Stimulated activated CD8-positive, alpha-beta memory T cell treated with anti-CD3 and anti-CD28 coated beads, Interleukin-15, amount 100 ng/mL, for 48 hours (primary cell): Measurements from ENCODE around the gene QRICH1.
A peak's percentile ranks its signal among the peaks of the same experiment; 100 is the strongest.
"Not testable (repeated sequence)": the region's sequence is repeated elsewhere in the genome, so short reads cannot be mapped to it uniquely, and the experiment has no call there.

Source experiments
- DNase-seq, 2 donors: peaks; one replicate each; pipeline ENCODE4 v3.0.0-alpha.2; 2020; ENCODE audit warnings: low read depth in 2 of 2

The QRICH1 gene

GRCh38 chr3:49017971-49018706 is 75.7 kb downstream of the QRICH1 start, which contains the start of gene DALRD3:
Gene DALRD3, minus strand, starts transcription at chr3:49018580. Its CDS starts 16 bp downstream, at chr3:49018564.
- peak in 1 of 2 donors; percentile 47 for DNase-seq

DNA sequence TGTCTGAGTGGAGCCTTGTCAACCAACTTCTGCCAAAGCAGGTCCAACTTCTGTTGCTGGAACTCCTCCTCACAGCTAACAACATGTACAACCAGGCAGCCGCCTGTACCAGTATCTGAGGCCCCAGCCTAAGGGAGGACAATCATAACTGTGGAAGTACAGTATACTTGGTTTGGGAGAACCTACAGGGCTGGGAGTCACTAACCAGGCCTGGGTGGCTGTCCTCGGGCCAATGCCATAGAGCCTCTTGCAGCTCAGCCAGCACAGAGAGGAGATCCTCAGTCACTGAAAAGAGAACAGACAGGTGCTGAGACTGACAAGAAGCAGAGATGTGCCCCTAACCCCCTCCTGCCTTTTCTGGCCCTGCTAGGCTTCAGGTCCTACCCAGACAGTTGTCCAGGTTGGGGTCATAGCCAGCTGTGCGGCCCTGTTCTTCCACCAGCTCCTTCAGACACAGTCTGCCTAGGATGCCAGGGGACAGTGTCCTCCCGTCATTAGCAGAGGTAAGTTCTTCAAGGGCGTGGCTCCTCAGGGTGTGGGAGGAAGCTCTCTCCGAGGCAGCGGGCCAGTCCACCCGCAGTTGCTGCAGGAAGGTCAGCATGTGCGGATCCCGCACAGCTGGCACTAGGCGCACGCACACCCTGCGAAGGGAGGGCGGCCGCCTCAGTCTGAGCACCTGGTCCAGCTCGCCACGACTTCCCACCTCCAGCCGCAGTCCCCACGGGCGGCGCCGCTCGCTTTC is 76.5 kb downstream of the QRICH1 start:
- no peak for DNase-seq

DNA sequence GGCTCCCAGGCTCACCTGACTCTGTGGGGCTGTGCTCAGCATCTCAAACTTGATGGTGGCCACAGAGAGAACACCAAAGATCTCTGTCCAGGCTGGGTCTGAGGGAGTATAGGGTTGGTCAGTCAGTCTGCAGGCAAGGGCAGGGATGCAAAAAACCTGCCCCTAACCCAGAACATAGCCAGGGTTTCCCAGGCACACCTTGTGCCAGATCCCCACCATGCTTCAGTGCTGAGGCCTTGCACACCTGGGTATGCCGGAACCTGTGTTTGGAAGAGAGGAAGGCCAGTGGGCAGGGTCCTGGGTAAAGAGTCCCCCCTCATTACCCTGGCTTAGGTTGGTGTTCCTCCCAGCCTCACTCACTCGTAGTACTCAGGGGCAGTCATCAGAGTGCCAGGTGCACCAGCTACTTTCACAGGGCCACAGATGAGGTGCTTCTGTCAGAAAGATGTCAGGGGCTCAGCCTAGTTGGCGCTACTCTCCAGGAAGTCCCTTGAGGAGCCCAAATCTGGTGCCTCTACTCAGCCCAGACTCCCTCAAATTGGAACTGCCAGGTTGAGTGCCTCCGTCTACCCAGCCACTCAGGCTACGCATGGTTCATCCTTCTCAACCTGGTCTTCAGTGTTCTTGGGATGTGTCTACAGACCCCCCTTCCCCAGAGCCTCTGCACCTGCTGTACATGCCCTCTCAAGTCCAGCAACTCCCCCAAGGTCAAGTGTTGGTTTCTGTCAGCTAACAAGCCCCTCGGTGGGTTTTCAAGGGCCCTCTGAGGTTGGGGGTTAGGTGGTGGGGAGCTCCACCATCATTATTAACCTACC is 77.2 kb downstream of the QRICH1 start:
- no peak for DNase-seq

DNA sequence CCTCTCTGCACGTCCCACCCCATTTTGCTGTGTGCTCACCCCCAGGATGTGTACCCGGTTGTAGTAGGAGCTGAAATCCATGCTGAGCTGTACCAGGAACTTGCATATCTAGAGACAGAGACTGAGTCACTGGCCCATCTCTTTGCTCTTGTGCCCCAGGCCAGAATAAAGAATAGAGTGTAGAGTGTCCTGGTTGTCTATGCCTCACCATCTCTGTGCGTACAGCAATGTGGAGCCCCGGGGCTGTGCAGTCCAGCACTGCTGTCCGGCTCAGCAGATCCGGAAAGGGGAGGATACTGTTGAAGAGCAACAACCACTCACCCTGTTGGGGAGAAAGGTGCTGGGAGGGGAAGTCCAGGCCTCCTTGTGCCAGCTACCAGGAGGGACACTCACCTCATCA is 78.1 kb downstream of the QRICH1 start:
- no peak for DNase-seq

- no peak for DNase-seq
Observed at GRCh38 chr3:49015072-49015471, 78.8 kb downstream of the QRICH1 start.

- DNase-seq: no peak
Observed at GRCh38 chr3:49013738-49014660, 79.9 kb downstream of the QRICH1 start.

- no peak for DNase-seq
Observed at GRCh38 chr3:49013113-49013737, 80.6 kb downstream of the QRICH1 start.

- no peak for DNase-seq
Observed at GRCh38 chr3:49012441-49013017, 81.3 kb downstream of the QRICH1 start.

DNA sequence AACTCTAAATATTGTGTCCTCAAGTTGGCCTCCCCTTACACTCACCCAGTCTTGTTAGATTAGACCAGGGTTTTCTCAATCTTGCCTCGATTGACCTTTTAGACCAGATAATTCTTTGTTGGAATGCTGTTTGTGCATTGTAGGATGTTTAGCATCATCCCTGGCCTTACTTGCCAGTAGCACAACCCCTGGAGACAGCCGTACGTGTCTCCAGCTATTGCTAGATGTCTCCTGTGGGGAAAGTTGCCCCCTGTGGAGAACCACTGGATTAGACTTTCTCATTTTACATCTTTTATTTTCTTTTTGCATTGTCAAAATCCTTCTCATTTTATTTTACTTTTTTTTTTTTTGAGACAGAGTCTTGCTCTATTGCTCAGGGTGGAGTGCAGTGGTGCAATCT is 84.5 kb downstream of the QRICH1 start:
- DNase-seq: no peak

- DNase-seq: not testable (repeated sequence)
Observed at GRCh38 chr3:49008627-49009026, 85.2 kb downstream of the QRICH1 start.

- DNase-seq: peak; percentile 78 to 80
Observed at GRCh38 chr3:49007771-49008528, 85.9 kb downstream of the QRICH1 start.

DNA sequence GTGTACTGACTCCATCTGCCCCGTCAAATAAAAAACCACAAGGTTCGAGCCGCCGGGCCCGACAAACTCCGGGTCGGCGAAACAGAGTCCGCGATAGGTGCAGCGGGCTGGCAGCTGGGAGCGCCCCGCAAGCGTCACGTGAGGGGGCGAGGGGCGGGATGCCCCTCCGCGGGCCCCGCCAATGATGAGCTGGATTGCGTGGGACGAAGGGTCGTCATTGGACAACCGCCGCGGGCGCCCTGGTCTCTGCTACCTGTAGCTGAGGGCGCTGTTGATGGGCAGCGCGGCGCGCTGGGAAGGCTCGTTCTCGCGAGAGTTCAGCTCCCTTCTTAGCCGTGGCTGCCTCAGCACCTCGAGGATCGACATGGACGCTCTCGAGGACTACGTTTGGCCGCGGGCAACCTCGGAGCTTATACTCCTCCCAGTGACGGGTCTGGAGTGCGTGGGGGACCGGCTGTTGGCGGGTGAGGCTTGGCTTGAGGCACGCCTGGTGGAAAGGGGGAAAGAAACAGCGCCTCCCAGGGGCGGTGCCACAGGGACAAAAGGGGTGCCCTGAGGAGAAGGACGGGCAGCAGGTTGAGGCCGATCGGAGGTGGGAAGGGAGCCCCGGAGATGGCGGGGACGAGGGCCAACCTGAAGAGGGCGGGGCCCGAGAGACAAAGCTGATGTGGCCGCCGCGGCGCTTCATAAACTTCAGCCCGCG is 86.7 kb downstream of the QRICH1 start, which contains the start of gene WDR6:
Gene WDR6, plus strand, starts transcription at position 324 of the 703 bp plus-strand sequence. Its CDS starts 41 bp downstream, at position 365.
- DNase-seq: peak; percentile 95 to 99

GRCh38 chr3:49006408-49007067 is 87.3 kb downstream of the QRICH1 start:
- no peak for DNase-seq

- no peak for DNase-seq
Observed at GRCh38 chr3:49005998-49006397, 87.9 kb downstream of the QRICH1 start.

DNA sequence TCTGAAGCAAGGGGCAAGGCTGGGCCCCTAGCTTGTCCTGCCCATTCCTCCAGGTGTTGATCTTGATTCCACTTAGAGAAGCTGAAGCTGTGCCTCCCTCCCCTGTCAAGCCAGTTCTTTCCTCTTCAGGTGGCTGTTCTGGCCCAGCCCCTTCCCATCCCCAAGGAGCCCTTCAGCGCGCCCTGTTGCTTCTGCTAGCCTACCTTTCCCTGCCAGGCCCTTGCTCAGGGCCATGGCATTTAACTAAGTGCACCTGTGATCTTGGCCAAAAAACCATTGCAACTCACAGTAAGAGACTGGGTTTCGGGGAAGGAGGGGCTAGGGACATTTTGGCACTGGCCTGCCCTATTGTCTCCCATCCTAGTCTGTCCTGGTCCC is 88.6 kb downstream of the QRICH1 start:
- DNase-seq: no peak

DNA sequence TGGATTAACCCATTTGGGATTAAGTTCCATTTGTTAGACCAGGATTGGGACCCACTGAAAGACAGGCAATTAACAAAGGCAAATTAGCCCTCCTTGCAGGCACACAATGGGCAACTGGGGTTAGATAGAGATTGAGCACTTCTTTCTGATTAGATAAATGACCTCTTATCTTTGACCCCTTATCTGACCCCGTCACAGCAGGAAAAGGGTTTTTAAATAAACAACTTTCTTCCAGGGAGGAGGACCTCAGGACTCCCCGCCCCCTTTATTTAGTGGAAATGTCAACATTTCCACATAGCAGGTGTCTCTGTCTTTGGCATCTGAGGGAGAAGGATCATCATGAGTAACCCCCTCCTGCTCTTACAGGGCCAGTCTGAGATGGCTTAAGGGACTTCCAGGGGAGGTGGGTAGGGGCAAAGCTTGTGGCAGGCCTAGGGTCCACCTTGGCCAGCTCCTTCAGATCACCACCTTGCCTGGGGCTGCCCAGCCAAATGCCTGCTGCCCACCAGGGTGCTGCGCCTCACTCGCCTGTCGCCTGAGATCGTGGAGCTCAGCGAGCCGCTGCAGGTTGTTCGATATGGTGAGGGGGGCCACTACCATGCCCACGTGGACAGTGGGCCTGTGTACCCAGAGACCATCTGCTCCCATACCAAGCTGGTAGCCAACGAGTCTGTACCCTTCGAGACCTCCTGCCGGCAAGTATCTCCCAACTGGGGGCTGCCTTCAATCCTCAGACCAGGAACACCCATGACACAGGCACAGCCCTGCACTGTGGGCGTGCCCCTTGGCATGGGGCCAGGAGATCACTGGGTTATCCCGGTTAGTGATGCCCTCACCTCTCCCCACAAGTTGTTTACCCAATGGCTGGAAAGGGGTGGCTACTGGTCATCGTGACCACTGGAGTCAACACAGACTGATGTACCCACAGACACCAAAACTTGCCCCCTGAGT is 89.2 kb downstream of the QRICH1 start:
- DNase-seq: no peak

- no peak for DNase-seq
Observed at GRCh38 chr3:49001155-49001554, 92.7 kb downstream of the QRICH1 start.
